ENCODE results near the gene ICAM1.
"Not testable (repeated sequence)": the region's sequence is repeated elsewhere in the genome, so short reads cannot be mapped to it uniquely, and the experiment has no call there.

Gene ICAM1

GRCh38 chr19:10278935-10279334, 8.0 kb downstream of the ICAM1 start:
- DNase-seq: no peak

GRCh38 chr19:10279737-10280442, 9.0 kb downstream of the ICAM1 start:
- no peak for DNase-seq

DNA sequence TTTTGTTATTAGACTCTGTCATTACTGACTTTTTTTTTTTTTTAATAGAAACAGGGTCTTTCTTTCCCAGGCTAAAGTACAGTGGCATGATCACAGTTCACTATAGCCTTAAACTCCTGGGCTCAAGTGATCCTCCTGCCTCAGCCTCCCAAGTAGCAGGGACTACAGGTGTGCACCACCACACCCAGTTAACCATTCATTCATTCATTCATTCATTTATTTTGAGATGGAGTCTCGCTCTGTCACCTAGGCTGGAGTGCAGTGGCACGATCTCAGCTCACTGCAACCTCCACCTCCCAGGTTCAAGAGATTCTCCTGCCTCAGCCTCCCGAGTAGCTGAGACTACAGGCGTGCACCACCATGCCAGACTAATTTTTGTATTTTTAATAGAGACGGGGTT, 11.1 kb downstream of the ICAM1 start:
- DNase-seq: not testable (repeated sequence)

DNA sequence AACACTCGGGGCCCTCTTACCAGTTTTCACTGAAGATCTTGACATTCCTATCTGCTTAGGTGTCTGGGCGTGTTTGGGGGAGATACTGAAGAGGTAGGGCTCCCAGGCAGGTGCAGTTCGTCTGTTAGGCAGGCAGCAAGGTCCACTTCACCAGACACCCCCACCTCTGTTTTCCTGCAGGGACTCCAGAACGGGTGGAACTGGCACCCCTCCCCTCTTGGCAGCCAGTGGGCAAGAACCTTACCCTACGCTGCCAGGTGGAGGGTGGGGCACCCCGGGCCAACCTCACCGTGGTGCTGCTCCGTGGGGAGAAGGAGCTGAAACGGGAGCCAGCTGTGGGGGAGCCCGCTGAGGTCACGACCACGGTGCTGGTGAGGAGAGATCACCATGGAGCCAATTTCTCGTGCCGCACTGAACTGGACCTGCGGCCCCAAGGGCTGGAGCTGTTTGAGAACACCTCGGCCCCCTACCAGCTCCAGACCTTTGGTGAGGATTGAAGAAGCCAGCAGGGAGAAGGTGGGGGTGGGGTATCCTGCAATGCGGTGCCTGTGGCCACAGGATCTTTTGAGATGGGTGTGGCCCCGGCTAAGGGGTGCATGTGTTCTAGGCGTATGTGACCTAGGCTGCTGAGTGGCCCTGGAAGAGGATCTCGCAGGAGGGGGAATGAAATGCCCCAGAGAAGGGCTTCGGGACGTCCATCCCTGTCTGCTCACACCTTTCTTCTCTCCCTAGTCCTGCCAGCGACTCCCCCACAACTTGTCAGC, 12.6 kb downstream of the ICAM1 start:
- DNase-seq: no peak

DNA sequence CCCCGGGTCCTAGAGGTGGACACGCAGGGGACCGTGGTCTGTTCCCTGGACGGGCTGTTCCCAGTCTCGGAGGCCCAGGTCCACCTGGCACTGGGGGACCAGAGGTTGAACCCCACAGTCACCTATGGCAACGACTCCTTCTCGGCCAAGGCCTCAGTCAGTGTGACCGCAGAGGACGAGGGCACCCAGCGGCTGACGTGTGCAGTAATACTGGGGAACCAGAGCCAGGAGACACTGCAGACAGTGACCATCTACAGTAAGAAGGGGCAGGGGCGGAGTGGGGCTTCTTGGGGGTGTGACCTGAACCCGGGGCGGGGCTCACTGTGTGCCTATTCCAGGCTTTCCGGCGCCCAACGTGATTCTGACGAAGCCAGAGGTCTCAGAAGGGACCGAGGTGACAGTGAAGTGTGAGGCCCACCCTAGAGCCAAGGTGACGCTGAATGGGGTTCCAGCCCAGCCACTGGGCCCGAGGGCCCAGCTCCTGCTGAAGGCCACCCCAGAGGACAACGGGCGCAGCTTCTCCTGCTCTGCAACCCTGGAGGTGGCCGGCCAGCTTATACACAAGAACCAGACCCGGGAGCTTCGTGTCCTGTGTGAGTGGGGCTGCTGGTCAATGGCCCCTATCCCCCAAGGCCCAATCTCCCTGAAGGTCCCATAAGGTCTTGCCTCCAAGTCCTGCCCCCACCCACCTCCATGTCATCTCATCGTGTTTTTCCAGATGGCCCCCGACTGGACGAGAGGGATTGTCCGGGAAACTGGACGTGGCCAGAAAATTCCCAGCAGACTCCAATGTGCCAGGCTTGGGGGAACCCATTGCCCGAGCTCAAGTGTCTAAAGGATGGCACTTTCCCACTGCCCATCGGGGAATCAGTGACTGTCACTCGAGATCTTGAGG, 13.4 kb downstream of the ICAM1 start:
- DNase-seq: no peak

DNA sequence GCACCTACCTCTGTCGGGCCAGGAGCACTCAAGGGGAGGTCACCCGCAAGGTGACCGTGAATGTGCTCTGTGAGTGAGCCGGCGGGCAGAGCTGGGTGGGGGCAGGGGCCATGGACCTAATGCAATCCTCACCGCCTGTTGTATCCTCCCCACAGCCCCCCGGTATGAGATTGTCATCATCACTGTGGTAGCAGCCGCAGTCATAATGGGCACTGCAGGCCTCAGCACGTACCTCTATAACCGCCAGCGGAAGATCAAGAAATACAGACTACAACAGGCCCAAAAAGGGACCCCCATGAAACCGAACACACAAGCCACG, 14.0 kb downstream of the ICAM1 start:
- DNase-seq: no peak

- no peak for DNase-seq
Measured at GRCh38 chr19:10285393-10285792, 14.5 kb downstream of the ICAM1 start.

DNA sequence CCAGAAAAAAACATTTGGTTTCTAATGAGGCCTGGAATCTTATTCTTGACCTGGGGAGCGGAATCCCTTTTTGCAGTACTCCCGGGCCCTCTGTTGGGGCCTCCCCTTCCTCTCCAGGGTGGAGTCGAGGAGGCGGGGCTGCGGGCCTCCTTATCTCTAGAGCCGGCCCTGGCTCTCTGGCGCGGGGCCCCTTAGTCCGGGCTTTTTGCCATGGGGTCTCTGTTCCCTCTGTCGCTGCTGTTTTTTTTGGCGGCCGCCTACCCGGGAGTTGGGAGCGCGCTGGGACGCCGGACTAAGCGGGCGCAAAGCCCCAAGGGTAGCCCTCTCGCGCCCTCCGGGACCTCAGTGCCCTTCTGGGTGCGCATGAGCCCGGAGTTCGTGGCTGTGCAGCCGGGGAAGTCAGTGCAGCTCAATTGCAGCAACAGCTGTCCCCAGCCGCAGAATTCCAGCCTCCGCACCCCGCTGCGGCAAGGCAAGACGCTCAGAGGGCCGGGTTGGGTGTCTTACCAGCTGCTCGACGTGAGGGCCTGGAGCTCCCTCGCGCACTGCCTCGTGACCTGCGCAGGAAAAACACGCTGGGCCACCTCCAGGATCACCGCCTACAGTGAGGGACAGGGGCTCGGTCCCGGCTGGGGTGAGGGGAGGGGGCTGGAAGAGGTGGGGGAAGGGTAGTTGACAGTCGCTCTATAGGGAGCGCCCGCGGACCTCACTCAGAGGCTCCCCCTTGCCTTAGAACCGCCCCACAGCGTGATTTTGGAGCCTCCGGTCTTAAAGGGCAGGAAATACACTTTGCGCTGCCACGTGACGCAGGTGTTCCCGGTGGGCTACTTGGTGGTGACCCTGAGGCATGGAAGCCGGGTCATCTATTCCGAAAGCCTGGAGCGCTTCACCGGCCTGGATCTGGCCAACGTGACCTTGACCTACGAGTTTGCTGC, 16.1 kb downstream of the ICAM1 start, which contains the start of gene ICAM4:
ICAM4 (plus strand) TSS at position 153 of the 935 bp plus-strand sequence; CDS start at position 211, 58 bp downstream.
- DNase-seq: peak; percentile 100

- DNase-seq: peak; percentile 100
Measured at GRCh38 chr19:10288662-10289166, 17.8 kb downstream of the ICAM1 start.

GRCh38 chr19:10289167-10289835, 18.4 kb downstream of the ICAM1 start:
- peak; percentile 100 for DNase-seq

DNA sequence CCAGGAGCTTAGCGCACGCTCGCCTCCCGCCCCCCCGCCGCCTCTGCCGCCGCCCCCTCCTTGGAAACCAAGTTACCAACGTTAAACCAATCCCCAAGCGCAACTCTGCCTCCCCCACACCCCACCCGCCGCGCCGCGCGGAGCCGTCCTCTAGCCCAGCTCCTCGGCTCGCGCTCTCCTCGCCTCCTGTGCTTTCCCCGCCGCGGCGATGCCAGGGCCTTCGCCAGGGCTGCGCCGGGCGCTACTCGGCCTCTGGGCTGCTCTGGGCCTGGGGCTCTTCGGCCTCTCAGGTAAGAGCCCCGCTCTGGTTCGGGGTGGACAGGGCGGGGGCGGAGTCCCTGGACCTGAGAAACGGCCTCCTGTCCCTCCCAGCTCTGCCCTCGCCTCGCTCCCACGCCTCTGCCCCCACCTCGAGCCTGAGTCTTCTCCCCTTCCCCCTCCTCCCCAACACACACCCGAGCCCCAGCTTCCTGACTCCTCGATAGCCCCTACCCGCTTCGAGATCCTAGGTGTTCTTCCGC, 19.0 kb downstream of the ICAM1 start, which contains the start of gene ICAM5:
ICAM5 (plus strand) TSS at position 117 of the 521 bp plus-strand sequence; CDS start at position 209, 92 bp downstream.
- peak; percentile 97 for DNase-seq

- DNase-seq: peak; percentile 92
Measured at GRCh38 chr19:10290357-10290875, 19.5 kb downstream of the ICAM1 start.

DNA sequence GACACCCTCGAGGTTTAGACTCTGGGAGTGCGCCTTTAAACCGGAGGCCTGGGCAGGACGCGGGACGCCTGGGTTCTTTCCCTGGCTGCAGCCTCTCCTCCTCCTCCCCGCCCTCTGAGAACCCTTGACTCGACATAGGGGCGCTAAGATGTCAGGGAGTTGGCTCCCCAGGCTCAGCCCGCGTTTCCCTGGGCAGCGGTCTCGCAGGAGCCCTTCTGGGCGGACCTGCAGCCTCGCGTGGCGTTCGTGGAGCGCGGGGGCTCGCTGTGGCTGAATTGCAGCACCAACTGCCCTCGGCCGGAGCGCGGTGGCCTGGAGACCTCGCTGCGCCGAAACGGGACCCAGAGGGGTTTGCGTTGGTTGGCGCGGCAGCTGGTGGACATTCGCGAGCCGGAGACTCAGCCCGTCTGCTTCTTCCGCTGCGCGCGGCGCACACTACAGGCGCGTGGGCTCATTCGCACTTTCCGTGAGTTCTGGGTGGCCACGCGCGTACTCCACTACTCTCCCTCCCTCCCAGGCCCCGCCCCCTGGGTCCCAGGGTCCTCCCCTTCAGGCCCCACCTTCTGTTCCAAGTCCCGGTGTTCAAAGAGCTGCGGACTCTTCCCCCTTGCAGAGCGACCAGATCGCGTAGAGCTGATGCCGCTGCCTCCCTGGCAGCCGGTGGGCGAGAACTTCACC, 20.1 kb downstream of the ICAM1 start:
- DNase-seq: peak; percentile 97

DNA sequence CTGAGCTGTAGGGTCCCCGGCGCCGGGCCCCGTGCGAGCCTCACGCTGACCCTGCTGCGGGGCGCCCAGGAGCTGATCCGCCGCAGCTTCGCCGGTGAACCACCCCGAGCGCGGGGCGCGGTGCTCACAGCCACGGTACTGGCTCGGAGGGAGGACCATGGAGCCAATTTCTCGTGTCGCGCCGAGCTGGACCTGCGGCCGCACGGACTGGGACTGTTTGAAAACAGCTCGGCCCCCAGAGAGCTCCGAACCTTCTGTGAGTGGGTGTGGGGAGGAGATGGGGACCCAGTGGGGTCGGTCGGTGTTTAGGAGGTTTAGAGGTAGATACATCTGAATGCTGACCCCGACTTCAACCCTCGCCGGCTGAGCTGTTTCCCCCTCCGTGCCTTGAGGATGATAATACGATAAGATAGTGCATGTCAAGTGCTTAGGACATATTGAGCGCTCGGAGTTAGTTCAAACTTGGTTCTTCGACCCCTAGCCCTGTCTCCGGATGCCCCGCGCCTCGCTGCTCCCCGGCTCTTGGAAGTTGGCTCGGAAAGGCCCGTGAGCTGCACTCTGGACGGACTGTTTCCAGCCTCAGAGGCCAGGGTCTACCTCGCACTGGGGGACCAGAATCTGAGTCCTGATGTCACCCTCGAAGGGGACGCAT, 20.8 kb downstream of the ICAM1 start:
- DNase-seq: peak; percentile 83

GRCh38 chr19:10292206-10292788, 21.4 kb downstream of the ICAM1 start:
- DNase-seq: peak; percentile 92

GRCh38 chr19:10292789-10293636, 22.1 kb downstream of the ICAM1 start:
- no peak for DNase-seq

GRCh38 chr19:10293637-10294367, 22.9 kb downstream of the ICAM1 start:
- no peak for DNase-seq

DNA sequence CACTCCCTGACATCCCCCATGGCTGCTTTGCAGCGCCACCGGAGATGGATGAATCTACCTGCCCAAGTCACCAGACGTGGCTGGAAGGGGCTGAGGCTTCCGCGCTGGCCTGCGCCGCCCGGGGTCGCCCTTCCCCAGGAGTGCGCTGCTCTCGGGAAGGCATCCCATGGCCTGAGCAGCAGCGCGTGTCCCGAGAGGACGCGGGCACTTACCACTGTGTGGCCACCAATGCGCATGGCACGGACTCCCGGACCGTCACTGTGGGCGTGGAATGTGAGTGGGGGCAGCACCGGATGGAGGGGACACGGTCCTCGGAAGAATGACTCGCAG, 23.4 kb downstream of the ICAM1 start:
- DNase-seq: no peak
